T-cell (primary cell): Measurements from ENCODE around the gene AGFG1. TPM values are rescaled to one million over a fixed set of nuclear protein-coding genes. Genes with fewer than 3 reads are reported as not detected.
A peak's percentile ranks its signal among the peaks of the same experiment; 100 is the strongest.

Experiments
- ATAC-seq, 4 experiments: fragments of 200-7000 bp in 3 of 4; fragments of 150-1000 bp in 1 of 4; cut with Tn5 transposase; replicated peaks in 1 of 4; 1 replicate in 3 of 4; 2 replicates in 1 of 4; pipeline ENCODE4 v1.10.0; 2021; ENCODE audit warnings: moderate library complexity in 3 of 4, mild to moderate bottlenecking in 2 of 4, moderate number of reproducible peaks in 1 of 4
- CTCF ChIA-PET, 2 donors: fragments of 300-600 bp; sonication (Branson Sonifier 250); formaldehyde crosslinking; loops; one replicate each; lab custom pipeline; 2022; ENCODE audit warnings: antibody characterized with exemption in 2 of 2; lab: Charles Lee
- POLR2A ChIA-PET, 2 donors: fragments of 300-600 bp; sonication (Branson Sonifier 250); formaldehyde crosslinking; loops; one replicate each; lab custom pipeline; 2022; ENCODE audit warnings: antibody characterized with exemption in 2 of 2; lab: Charles Lee
- DNase-seq, 35 experiments: peaks; one replicate each; pipeline versions ENCODE4 v3.0.0 to v3.0.0-alpha.2; 2013 to 2023
- H3K27ac ChIP-seq: one replicate; pipeline ENCODE4 v1.5.1; 2013; ENCODE audit warnings: low read length
- H3K27me3 ChIP-seq, 2 experiments: replicated peaks in 1 of 2; 1 replicate in 1 of 2; 2 replicates in 1 of 2; pipeline versions ENCODE4 v1.6.1 to v1.7.0; 2013; ENCODE audit warnings: low read length in 1 of 2, mixed read lengths in 1 of 2; ENCODE audit not compliant: control insufficient read depth in 2 of 2, insufficient read depth in 2 of 2; ENCODE audit errors: extremely low read depth in 1 of 2
- H3K36me3 ChIP-seq, 2 donors: 1 replicate in 1 of 2; 2 replicates in 1 of 2; pipeline versions ENCODE4 v1.6.1 to v1.7.0; 2013; ENCODE audit warnings: low read length in 1 of 2; ENCODE audit not compliant: control insufficient read depth in 2 of 2, insufficient read depth in 1 of 2; ENCODE audit errors: extremely low read depth in 1 of 2
- H3K4me1 ChIP-seq, 2 experiments: 1 replicate in 1 of 2; 2 replicates in 1 of 2; pipeline versions ENCODE4 v1.6.1 to v1.7.0; 2013; ENCODE audit warnings: low read length in 2 of 2, mixed read lengths in 1 of 2; ENCODE audit not compliant: insufficient read depth in 2 of 2, control insufficient read depth in 1 of 2; ENCODE audit errors: extremely low read depth in 1 of 2
- H3K4me3 ChIP-seq, 2 donors: 1 replicate in 1 of 2; 2 replicates in 1 of 2; pipeline versions ENCODE4 v1.5.1 to v1.7.0; 2013; ENCODE audit warnings: mild to moderate bottlenecking in 2 of 2, low read length in 1 of 2, moderate library complexity in 1 of 2; ENCODE audit not compliant: control insufficient read depth in 1 of 2; ENCODE audit errors: extremely low read depth in 1 of 2
- H3K9me3 ChIP-seq: 2 replicates; pipeline ENCODE4 v1.7.0; 2013
- H3K27ac Mint-ChIP-seq, 2 donors: one replicate each; pipeline ENCODE4 v1.8.0; 2020 to 2021; ENCODE audit warnings: mild to moderate bottlenecking in 2 of 2, mixed read lengths in 2 of 2
- H3K27me3 Mint-ChIP-seq, 2 donors: one replicate each; pipeline ENCODE4 v1.8.0; 2021 to 2022; ENCODE audit warnings: mixed read lengths in 2 of 2
- H3K36me3 Mint-ChIP-seq: one replicate; pipeline ENCODE4 v1.8.0; 2021; ENCODE audit warnings: mixed read lengths
- H3K4me1 Mint-ChIP-seq, 3 donors: one replicate each; pipeline ENCODE4 v1.8.0; 2020 to 2022; ENCODE audit warnings: mixed read lengths in 3 of 3, mild to moderate bottlenecking in 1 of 3
- H3K4me3 Mint-ChIP-seq, 3 donors: one replicate each; pipeline ENCODE4 v1.8.0; 2020 to 2022; ENCODE audit warnings: mild to moderate bottlenecking in 3 of 3, mixed read lengths in 3 of 3, moderate library complexity in 3 of 3
- H3K9me3 Mint-ChIP-seq, 3 donors: one replicate each; pipeline ENCODE4 v1.8.0; 2020 to 2022; ENCODE audit warnings: mixed read lengths in 3 of 3
- WGBS: methylation state at CpG from one replicate; pipeline ENCODE4 v1.1.5; 2013; ENCODE audit warnings: missing lambda C conversion rate; ENCODE audit not compliant: insufficient coverage; 5-methylcytosine and 5-hydroxymethylcytosine counted together
- total RNA-seq, 35 experiments: library from RNA in 6 of 35; stranded (reverse) in 6 of 35; fragments of 120-200 nt in 1 of 35; gene quantifications; one replicate each; pipeline versions ENCODE4 v1.2.1 to v1.2.4 and lab custom pipeline; 2013 to 2026

The AGFG1 gene
- total RNA-seq, 5 donors from 2014 or later (not counting 1 experiment from before 2014, with no cell fraction given): 48.6 to 61.4 (median 53.1) TPM

GRCh38 chr2:227570615-227571014 is 98.7 kb downstream of the AGFG1 start:
- H3K4me1 Mint-ChIP-seq: no peaks in the 10 kb centered on the region
- no peak overlapping the region for H3K27ac Mint-ChIP-seq
- CTCF ChIA-PET: no interaction called here
- Histone ChIP-seq H3K9me3 (no peaks in the 10 kb centered on the region), H3K4me3 (no peak overlapping the region), H3K4me1 (no peaks in the 10 kb centered on the region), H3K36me3 (no peaks in the 10 kb centered on the region), H3K27ac (no peak overlapping the region), H3K27me3 (peaks cover 0 to 2% of the 10 kb centered on the region in 2 experiments)
- whole genome bisulfite sequencing: 50% methylated on average over 1 of the region's 1 CpG
- POLR2A ChIA-PET: interaction anchor here in 1 of 2 donors (0.6 kb wide), 1 partner anchor 109 kb away, joined by 3 read pairs; no protein-coding TSS in a partner anchor
- DNase-seq (no peak), ATAC-seq (no peak)
- no peaks in the 10 kb centered on the region for H3K9me3 Mint-ChIP-seq
- H3K27me3 Mint-ChIP-seq: no peaks in the 10 kb centered on the region
- H3K36me3 Mint-ChIP-seq: peaks cover 4% of the 10 kb centered on the region
- no peak overlapping the region for H3K4me3 Mint-ChIP-seq

GRCh38 chr2:227576110-227576509 is 104.2 kb downstream of the AGFG1 start:
- Mint-ChIP-seq H3K36me3 (no peaks in the 10 kb centered on the region), H3K27ac (no peak overlapping the region), H3K9me3 (no peaks in the 10 kb centered on the region), H3K27me3 (peaks cover 12 to 15% of the 10 kb centered on the region in 2 donors), H3K4me1 (no peaks in the 10 kb centered on the region), H3K4me3 (no peak overlapping the region)
- no peak for ATAC-seq
- ChIA-PET CTCF (no interaction called here), POLR2A (interaction anchor here in 1 of 2 donors (0.7 kb wide), 1 partner anchor 10 kb away, joined by 12 read pairs; no protein-coding TSS in a partner anchor)
- Histone ChIP-seq H3K36me3 (no peaks in the 10 kb centered on the region), H3K9me3 (no peaks in the 10 kb centered on the region), H3K4me3 (no peak overlapping the region), H3K27me3 (peaks cover 0 to 2% of the 10 kb centered on the region in 2 experiments), H3K27ac (no peak overlapping the region), H3K4me1 (no peaks in the 10 kb centered on the region)
- DNase-seq: no peak

DNA sequence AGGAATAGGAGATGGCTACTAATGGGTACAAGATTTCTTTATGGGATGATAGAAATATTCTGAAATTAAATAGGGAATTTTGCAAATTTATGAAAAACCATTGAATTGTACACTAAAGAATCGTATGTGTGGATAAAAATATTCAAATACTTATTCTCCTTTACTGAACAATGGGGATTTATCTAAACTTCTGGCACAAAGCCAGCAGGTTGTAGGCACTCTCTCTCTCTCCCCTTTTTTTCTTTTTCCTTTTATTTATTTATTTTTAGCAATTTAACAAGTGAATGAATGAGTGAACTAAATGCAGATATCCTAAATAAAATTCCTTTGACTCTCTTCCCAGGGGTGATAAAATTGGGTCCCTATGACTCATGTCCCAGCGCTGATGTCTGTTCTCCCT is 104.9 kb downstream of the AGFG1 start:
- no peaks in the 10 kb centered on the region for H3K4me1 ChIP-seq
- ChIA-PET POLR2A (no interaction called here), CTCF (no interaction called here)
- ATAC-seq (no peak), DNase-seq (no peak)
- WGBS: no CpG with 5 or more reads among the region's 2 CpGs
- no peaks in the 10 kb centered on the region for H3K4me1 Mint-ChIP-seq
- no peaks in the 10 kb centered on the region for H3K9me3 Mint-ChIP-seq
- no peak overlapping the region for H3K27ac Mint-ChIP-seq
- peaks cover 12 to 19% of the 10 kb centered on the region in 2 donors for H3K27me3 Mint-ChIP-seq
- no peak overlapping the region for H3K4me3 Mint-ChIP-seq
- H3K4me3 ChIP-seq: no peak overlapping the region
- H3K36me3 ChIP-seq: no peaks in the 10 kb centered on the region
- H3K9me3 ChIP-seq: no peaks in the 10 kb centered on the region
- peaks cover under 1% of the 10 kb centered on the region for H3K36me3 Mint-ChIP-seq
- H3K27me3 ChIP-seq: peaks cover 0 to 2% of the 10 kb centered on the region in 2 experiments
- H3K27ac ChIP-seq: no peak overlapping the region

DNA sequence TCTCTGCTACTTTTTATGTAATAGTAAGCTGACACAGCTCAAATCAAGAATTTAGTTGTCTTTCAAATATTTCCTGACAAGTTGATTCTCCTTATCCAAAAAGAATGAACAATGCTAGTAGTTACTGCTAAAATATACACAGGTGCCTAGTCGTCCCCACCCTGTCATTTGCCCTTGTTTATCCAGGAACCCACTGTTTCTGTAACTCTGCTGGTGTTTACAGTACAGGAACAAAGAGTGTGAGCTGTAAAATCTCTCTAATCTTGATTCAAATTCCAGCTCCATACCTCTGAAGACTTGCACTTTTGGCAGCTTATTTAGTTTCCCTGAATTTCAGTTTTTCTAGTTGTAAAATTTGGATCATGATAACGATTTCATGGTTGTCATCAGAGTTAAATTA is 105.6 kb downstream of the AGFG1 start:
- Mint-ChIP-seq H3K4me3 (no peak overlapping the region), H3K4me1 (no peaks in the 10 kb centered on the region), H3K27ac (no peak overlapping the region), H3K36me3 (peaks cover 8% of the 10 kb centered on the region), H3K27me3 (peaks cover 19 to 24% of the 10 kb centered on the region in 2 donors), H3K9me3 (peaks cover 6 to 7% (median 7%) of the 10 kb centered on the region in 3 donors)
- CTCF ChIA-PET: no interaction called here
- Histone ChIP-seq H3K9me3 (no peaks in the 10 kb centered on the region), H3K27me3 (peaks cover 0 to 2% of the 10 kb centered on the region in 2 experiments), H3K4me3 (no peak overlapping the region), H3K36me3 (no peaks in the 10 kb centered on the region), H3K4me1 (no peaks in the 10 kb centered on the region), H3K27ac (no peak overlapping the region)
- ATAC-seq (no peak), DNase-seq (no peak)
- POLR2A ChIA-PET: no interaction called here
- no CpG with 5 or more reads among the region's 2 CpGs for WGBS

DNA sequence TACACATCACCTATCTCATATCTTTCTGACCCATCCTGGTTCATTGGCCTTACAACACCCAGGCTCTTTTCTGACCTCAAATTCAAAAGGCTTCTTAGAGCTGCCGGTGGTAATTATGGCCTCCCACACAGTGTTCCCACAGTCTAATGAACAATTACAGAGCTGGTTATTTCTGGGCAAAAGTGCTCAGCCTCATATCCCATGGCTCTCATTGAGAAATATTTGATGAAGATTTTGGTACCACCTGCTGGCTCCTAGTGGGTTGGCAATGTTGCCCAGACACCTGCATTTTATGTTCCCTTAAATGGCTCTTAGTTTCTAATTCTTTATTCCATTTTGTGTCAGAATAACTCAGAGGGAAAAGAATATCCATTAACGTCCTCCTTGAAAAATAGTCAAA is 106.7 kb downstream of the AGFG1 start:
- Mint-ChIP-seq H3K9me3 (peaks cover 10 to 13% (median 11%) of the 10 kb centered on the region in 3 donors), H3K27ac (no peak overlapping the region), H3K36me3 (peaks cover 12% of the 10 kb centered on the region), H3K4me1 (no peaks in the 10 kb centered on the region), H3K4me3 (no peak overlapping the region), H3K27me3 (peaks cover 22 to 29% of the 10 kb centered on the region in 2 donors)
- 100% methylated on average over 1 of the region's 2 CpGs for WGBS
- H3K4me1 ChIP-seq: no peaks in the 10 kb centered on the region
- H3K4me3 ChIP-seq: no peak overlapping the region
- DNase-seq (no peak), ATAC-seq (no peak)
- ChIA-PET CTCF (no interaction called here), POLR2A (no interaction called here)
- no peaks in the 10 kb centered on the region for H3K9me3 ChIP-seq
- no peaks in the 10 kb centered on the region for H3K36me3 ChIP-seq
- no peak overlapping the region for H3K27ac ChIP-seq
- peaks cover 0 to 7% of the 10 kb centered on the region in 2 experiments for H3K27me3 ChIP-seq

- ATAC-seq: no peak
- no peak for DNase-seq
- Mint-ChIP-seq H3K36me3 (peaks cover 12% of the 10 kb centered on the region), H3K4me1 (no peaks in the 10 kb centered on the region), H3K9me3 (peaks cover 10 to 15% (median 11%) of the 10 kb centered on the region in 3 donors), H3K27ac (no peak overlapping the region), H3K27me3 (peaks cover 22 to 29% of the 10 kb centered on the region in 2 donors), H3K4me3 (no peak overlapping the region)
- POLR2A ChIA-PET: no interaction called here
- no peaks in the 10 kb centered on the region for H3K9me3 ChIP-seq
- CTCF ChIA-PET: no interaction called here
- no peak overlapping the region for H3K4me3 ChIP-seq
- H3K36me3 ChIP-seq: no peaks in the 10 kb centered on the region
- no CpG with 5 or more reads among the region's 1 CpG for WGBS
- H3K27ac ChIP-seq: no peak overlapping the region
- no peaks in the 10 kb centered on the region for H3K4me1 ChIP-seq
- peaks cover 0 to 9% of the 10 kb centered on the region in 2 experiments for H3K27me3 ChIP-seq
Observed at GRCh38 chr2:227579791-227580190, 107.8 kb downstream of the AGFG1 start.

GRCh38 chr2:227582369-227582768 is 110.4 kb downstream of the AGFG1 start:
- Histone ChIP-seq H3K9me3 (no peaks in the 10 kb centered on the region), H3K36me3 (no peaks in the 10 kb centered on the region), H3K27me3 (peaks cover 0 to 11% of the 10 kb centered on the region in 2 experiments), H3K4me1 (no peaks in the 10 kb centered on the region), H3K27ac (no peak overlapping the region), H3K4me3 (no peak overlapping the region)
- no peak overlapping the region for H3K4me3 Mint-ChIP-seq
- peaks cover 27 to 30% of the 10 kb centered on the region in 2 donors for H3K27me3 Mint-ChIP-seq
- peaks cover 12% of the 10 kb centered on the region for H3K36me3 Mint-ChIP-seq
- ATAC-seq (no peak), DNase-seq (no peak)
- H3K9me3 Mint-ChIP-seq: peaks cover 10 to 15% (median 11%) of the 10 kb centered on the region in 3 donors
- no peaks in the 10 kb centered on the region for H3K4me1 Mint-ChIP-seq
- ChIA-PET CTCF (no interaction called here), POLR2A (no interaction called here)
- peak overlapping the region in 1 of 2 donors; percentile 9 for H3K27ac Mint-ChIP-seq
